Activated CD4-positive, alpha-beta T cell treated with anti-CD3 and anti-CD28 coated beads for 24 hours (primary cell): Measurements from ENCODE around the gene NLE1.

Source experiments
- DNase-seq, 2 donors: peaks; one replicate each; pipeline ENCODE4 v3.0.0-alpha.2; 2020; ENCODE audit warnings: low read depth in 2 of 2

Gene NLE1

DNA sequence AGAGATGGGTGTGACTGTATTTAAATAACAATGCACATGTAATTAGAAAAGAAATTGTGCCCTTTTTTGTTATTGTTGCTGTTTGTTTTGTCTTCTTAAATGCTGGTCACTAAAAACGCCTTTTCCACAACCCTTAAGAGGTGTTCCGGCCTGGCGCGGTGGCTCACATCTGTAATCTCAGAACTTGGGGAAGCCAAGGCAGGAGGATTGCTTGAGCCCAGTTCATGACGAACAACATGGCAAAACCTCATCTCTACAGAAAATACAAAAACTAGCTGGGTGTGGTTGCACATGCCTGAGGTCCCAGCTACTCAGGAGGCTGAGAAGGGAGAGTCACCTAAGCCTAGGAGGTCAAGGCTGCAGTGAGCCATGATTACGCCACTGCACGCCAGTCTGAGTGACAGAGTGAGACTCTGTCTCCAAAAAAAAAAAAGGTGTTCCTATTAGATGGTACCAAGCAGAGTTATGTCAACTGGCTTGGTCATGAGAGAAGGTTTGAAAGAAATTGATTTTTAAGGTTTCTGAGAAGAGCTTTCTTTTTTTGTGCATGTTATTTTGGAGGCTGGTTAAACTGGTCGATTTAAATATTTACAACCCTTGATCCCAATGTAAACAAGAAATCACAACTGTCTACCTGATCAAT is 55.1 kb downstream of the NLE1 start:
- no peak for DNase-seq

DNA sequence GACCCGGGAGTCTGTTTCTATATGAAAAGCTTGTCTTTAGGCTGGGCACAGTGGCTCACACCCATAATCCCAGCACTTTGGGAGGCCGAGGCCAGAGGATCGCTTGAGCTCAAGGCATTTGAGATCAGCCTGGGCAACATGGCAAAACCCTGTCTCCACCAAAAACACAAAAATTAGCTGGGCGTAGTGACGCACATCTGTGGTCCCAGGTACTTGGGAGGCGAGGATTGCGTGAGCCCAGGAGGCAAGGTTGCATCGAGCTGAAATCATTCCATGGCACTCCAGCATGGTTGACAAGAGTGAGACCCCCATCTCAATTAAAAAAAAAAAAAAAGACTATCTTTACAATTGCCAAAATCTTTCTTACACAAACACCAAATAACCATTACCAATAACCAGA is 55.9 kb downstream of the NLE1 start:
- DNase-seq, result no peak

DNA sequence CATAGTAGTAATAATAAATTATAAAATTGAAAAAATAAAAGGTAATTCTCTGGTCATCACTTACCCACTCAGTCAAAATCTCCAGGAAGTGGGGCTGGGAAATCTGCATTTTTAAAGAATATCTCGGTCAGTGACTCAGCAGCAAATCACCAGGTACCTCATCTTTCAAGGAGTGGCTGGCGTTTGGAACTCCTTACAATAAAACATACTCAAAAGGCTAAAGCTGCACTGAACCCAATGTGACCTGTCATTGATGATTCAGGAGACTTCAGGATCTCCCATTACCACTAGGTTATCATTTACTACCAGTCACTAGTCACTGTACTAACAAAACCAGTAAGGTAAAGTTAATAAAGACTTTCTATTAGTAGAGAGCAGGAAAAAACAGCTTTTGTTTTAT is 57.1 kb downstream of the NLE1 start:
- no peak for DNase-seq

DNA sequence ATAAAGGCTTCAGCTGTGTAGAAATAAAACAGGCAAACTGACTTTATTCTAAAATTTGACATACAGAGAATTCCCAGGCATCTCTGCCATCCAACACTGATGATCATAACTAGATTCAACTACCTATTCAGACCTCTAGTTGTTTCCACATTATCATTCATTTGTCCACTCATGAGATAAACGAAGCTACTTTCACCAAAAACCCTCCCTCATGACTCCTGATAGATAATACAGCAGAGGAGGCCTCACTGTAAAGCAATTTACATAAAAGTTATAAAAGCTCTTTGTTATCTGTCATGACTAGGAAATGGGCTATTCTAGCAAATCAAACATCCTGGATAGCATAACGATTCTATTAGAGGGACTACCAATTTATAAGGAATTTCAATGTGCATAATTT is 59.0 kb downstream of the NLE1 start:
- DNase-seq, result no peak

DNA sequence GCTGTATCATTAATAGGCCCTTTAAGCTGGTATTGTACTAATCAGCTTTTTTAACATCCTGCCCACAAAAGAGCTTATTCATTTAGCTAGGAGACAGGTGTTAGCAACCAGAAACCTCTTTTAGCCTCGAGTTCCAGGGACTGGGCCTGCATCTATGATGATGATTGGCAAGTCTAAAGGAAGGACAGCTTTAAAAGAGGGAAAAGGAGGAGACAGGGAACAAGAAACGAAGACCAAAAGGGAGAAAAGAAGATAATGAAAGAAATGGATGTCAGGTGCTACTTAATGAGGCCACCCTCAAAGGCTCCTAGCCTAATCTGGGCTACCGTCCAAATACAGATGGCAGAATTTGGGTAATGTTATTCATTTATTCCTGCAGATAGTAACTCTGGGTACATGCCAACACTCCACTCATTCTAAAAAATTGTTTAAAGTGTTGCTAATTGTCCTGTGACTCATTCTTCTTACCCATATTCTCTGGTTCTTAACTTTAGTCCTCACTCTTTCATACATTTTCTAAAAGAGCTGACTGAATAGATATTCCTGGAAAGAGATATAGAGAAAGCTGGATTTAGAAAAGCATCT is 59.9 kb downstream of the NLE1 start:
- no peak for DNase-seq

DNA sequence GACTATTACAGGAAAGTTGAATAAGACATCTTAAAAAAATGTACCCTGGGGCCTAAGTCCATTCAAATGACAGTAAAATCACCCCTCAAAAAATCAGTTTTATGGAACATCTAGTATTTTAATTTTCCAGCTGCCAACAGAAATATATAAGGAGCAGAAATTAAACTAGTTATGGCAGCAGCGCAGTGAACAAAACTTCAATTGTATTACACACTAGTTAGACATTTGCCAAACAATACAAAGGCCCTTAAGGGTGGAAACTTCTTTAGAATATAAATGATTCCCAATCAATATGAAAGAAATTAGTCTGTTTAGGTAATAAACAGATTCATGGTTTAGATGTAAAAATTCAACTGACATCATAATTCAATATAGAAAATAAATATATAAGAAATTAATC is 60.5 kb downstream of the NLE1 start:
- no peak for DNase-seq

DNA sequence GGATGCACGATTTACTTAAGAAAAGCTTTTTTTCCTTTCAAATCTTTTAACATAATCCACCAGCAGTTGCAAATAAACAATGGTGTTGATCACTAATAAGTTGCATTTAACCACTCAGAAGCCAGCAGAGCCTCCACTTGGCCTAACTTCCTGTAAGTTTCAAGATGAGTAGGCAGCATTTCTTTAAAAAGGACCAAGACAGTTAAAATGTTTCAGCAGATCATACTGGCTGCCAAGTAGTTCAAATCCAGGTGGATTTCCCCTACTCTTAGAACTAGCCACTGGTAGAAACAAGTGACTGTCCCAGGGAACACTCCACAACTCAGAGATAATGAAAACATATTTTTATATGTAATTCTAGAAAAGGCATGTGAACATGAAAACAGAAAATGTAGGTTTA is 61.6 kb downstream of the NLE1 start:
- DNase-seq, result no peak

DNA sequence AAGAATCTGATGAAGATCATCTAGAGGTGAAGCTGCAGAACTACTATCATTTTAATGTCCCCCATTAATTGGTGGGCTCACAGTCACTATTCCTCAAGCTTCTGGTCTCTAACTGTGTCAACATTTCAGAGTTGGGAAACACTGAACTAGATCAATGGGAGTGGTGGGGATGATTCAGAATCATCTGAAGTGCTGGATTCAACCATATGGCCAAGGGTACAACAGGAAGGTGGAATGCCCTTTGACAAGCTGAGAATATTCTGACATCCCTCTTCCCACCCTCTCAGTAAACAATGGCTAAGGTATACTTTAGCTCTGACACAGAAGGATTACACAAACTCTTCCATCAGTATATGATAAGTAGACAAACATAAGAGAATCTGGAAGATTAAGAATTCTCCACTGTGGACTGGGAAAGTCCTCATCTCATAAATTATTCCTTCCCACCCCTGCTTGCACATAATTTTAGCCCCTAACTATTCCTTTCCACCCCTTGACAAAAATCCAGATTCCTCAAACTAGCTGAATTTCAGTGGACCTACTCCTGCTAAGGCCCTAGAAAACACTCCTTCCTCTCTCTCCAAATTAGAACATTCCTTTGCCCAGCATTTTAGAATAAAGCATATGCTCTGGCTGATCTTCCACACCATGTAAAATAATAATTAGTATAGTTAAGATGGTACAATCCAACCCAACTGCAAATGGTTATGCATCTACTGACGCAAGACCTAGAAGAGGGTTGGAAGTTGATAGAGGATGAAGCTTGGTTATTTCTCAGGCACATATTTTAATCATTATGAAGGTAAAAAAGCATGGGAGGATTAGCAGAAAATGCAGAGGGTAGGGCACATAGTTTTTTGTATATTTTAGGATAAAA is 62.3 kb downstream of the NLE1 start:
- DNase-seq, result no peak
